T-cell (primary cell): ENCODE measurements around the gene ENPP5. TPM values are rescaled to one million over a fixed set of nuclear protein-coding genes. Genes with fewer than 3 reads are reported as not detected.

Experiments
- ATAC-seq, 4 experiments: fragments of 200-7000 bp in 3 of 4; fragments of 150-1000 bp in 1 of 4; cut with Tn5 transposase; replicated peaks in 1 of 4; 1 replicate in 3 of 4; 2 replicates in 1 of 4; pipeline ENCODE4 v1.10.0; 2021; ENCODE audit warnings: moderate library complexity in 3 of 4, mild to moderate bottlenecking in 2 of 4, moderate number of reproducible peaks in 1 of 4
- CTCF ChIA-PET, 2 donors: fragments of 300-600 bp; sonication (Branson Sonifier 250); formaldehyde crosslinking; loops; one replicate each; lab custom pipeline; 2022; ENCODE audit warnings: antibody characterized with exemption in 2 of 2; lab: Charles Lee
- POLR2A ChIA-PET, 2 donors: fragments of 300-600 bp; sonication (Branson Sonifier 250); formaldehyde crosslinking; loops; one replicate each; lab custom pipeline; 2022; ENCODE audit warnings: antibody characterized with exemption in 2 of 2; lab: Charles Lee
- DNase-seq, 35 experiments: peaks; one replicate each; pipeline versions ENCODE4 v3.0.0 to v3.0.0-alpha.2; 2013 to 2023
- H3K27ac ChIP-seq: one replicate; pipeline ENCODE4 v1.5.1; 2013; ENCODE audit warnings: low read length
- H3K27me3 ChIP-seq, 2 experiments: replicated peaks in 1 of 2; 1 replicate in 1 of 2; 2 replicates in 1 of 2; pipeline versions ENCODE4 v1.6.1 to v1.7.0; 2013; ENCODE audit warnings: low read length in 1 of 2, mixed read lengths in 1 of 2; ENCODE audit not compliant: control insufficient read depth in 2 of 2, insufficient read depth in 2 of 2; ENCODE audit errors: extremely low read depth in 1 of 2
- H3K36me3 ChIP-seq, 2 donors: 1 replicate in 1 of 2; 2 replicates in 1 of 2; pipeline versions ENCODE4 v1.6.1 to v1.7.0; 2013; ENCODE audit warnings: low read length in 1 of 2; ENCODE audit not compliant: control insufficient read depth in 2 of 2, insufficient read depth in 1 of 2; ENCODE audit errors: extremely low read depth in 1 of 2
- H3K4me1 ChIP-seq, 2 experiments: 1 replicate in 1 of 2; 2 replicates in 1 of 2; pipeline versions ENCODE4 v1.6.1 to v1.7.0; 2013; ENCODE audit warnings: low read length in 2 of 2, mixed read lengths in 1 of 2; ENCODE audit not compliant: insufficient read depth in 2 of 2, control insufficient read depth in 1 of 2; ENCODE audit errors: extremely low read depth in 1 of 2
- H3K4me3 ChIP-seq, 2 donors: 1 replicate in 1 of 2; 2 replicates in 1 of 2; pipeline versions ENCODE4 v1.5.1 to v1.7.0; 2013; ENCODE audit warnings: mild to moderate bottlenecking in 2 of 2, low read length in 1 of 2, moderate library complexity in 1 of 2; ENCODE audit not compliant: control insufficient read depth in 1 of 2; ENCODE audit errors: extremely low read depth in 1 of 2
- H3K9me3 ChIP-seq: 2 replicates; pipeline ENCODE4 v1.7.0; 2013
- H3K27ac Mint-ChIP-seq, 2 donors: one replicate each; pipeline ENCODE4 v1.8.0; 2020 to 2021; ENCODE audit warnings: mild to moderate bottlenecking in 2 of 2, mixed read lengths in 2 of 2
- H3K27me3 Mint-ChIP-seq, 2 donors: one replicate each; pipeline ENCODE4 v1.8.0; 2021 to 2022; ENCODE audit warnings: mixed read lengths in 2 of 2
- H3K36me3 Mint-ChIP-seq: one replicate; pipeline ENCODE4 v1.8.0; 2021; ENCODE audit warnings: mixed read lengths
- H3K4me1 Mint-ChIP-seq, 3 donors: one replicate each; pipeline ENCODE4 v1.8.0; 2020 to 2022; ENCODE audit warnings: mixed read lengths in 3 of 3, mild to moderate bottlenecking in 1 of 3
- H3K4me3 Mint-ChIP-seq, 3 donors: one replicate each; pipeline ENCODE4 v1.8.0; 2020 to 2022; ENCODE audit warnings: mild to moderate bottlenecking in 3 of 3, mixed read lengths in 3 of 3, moderate library complexity in 3 of 3
- H3K9me3 Mint-ChIP-seq, 3 donors: one replicate each; pipeline ENCODE4 v1.8.0; 2020 to 2022; ENCODE audit warnings: mixed read lengths in 3 of 3
- WGBS: methylation state at CpG from one replicate; pipeline ENCODE4 v1.1.5; 2013; ENCODE audit warnings: missing lambda C conversion rate; ENCODE audit not compliant: insufficient coverage; 5-methylcytosine and 5-hydroxymethylcytosine counted together
- total RNA-seq, 35 experiments: library from RNA in 6 of 35; stranded (reverse) in 6 of 35; fragments of 120-200 nt in 1 of 35; gene quantifications; one replicate each; pipeline versions ENCODE4 v1.2.1 to v1.2.4 and lab custom pipeline; 2013 to 2026

ENPP5 gene
- total RNA-seq, 5 donors from 2014 or later (not counting 1 experiment from before 2014, with no cell fraction given), result 0.38 to 1.7 (median 0.70) TPM

DNA sequence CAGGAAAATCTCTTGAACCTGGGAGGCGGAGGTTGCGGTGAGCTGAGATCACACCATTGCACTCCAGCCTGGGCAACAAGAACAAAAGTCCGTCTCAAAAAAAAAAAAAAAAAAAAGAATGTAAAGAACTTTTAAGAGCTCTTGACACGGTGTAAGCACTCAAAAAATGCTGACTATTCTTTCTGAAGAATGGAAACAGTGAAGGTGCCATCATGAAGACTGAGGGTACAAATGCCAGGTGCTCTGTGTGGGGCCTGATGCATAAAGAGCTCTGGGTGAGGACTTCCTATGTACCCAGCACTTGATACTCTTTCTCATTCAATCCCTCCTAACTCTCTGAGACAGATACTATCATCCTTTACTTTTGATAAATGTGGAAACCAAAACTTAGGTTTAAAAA, 45.0 kb upstream of the ENPP5 start:
- Mint-ChIP-seq H3K27me3 (peaks cover 0 to 10% of the 10 kb centered on the region in 2 donors), H3K4me3 (no peak overlapping the region), H3K9me3 (no peaks in the 10 kb centered on the region), H3K27ac (no peak overlapping the region), H3K36me3 (no peaks in the 10 kb centered on the region), H3K4me1 (no peaks in the 10 kb centered on the region)
- ChIA-PET POLR2A (interaction anchor here in 1 of 2 donors (0.6 kb wide), 1 partner anchor 24 kb away, joined by 9 read pairs; no protein-coding TSS in a partner anchor), CTCF (interaction anchor here (0.7 to 1.3 kb wide), 2 partner anchors 126 to 175 kb away, joined by 4 to 5 read pairs; no protein-coding TSS in a partner anchor)
- DNase-seq (no peak), ATAC-seq (no peak)
- Histone ChIP-seq H3K9me3 (no peaks in the 10 kb centered on the region), H3K36me3 (no peaks in the 10 kb centered on the region), H3K4me1 (no peaks in the 10 kb centered on the region), H3K27ac (no peak overlapping the region), H3K27me3 (peaks cover 0 to 2% of the 10 kb centered on the region in 2 experiments), H3K4me3 (no peak overlapping the region)
- WGBS, result 100% methylated on average over 2 of the region's 4 CpGs

DNA sequence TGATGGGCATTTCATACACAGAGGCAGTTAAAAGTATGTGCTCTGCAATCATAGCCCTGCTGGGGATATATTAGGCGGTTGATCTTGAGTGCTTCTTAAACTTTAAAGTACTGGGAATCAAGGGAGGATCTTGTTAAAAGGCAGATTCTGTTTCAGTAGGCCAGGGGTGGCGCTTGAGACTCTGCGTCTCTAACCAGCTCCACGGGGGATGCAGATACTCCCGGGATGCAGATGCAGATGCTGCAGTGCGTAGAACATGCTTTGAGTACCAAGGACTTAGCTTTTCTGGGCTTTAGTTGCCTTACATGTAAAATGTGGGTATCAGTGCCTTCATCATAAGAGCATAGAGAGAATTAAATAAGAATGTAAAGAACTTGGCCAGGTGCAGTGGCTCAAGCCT, 44.4 kb upstream of the ENPP5 start:
- H3K27ac Mint-ChIP-seq, result no peak overlapping the region

GRCh38 chr6:46211917-46212316, 41.1 kb upstream of the ENPP5 start:
- CTCF ChIA-PET, result no interaction called here

More for the DNA sequence above, 44.4 kb upstream of the ENPP5 start:
- no peaks in the 10 kb centered on the region for H3K4me1 Mint-ChIP-seq
- H3K4me1 ChIP-seq, result no peaks in the 10 kb centered on the region
- ATAC-seq (no peak), DNase-seq (no peak)
- H3K4me3 Mint-ChIP-seq, result no peak overlapping the region
- ChIA-PET CTCF (interaction anchor here in 1 of 2 donors (1.3 kb wide), 1 partner anchor 125 kb away, joined by 5 read pairs; no protein-coding TSS in a partner anchor), POLR2A (interaction anchor here in 1 of 2 donors (0.6 kb wide), 1 partner anchor 24 kb away, joined by 9 read pairs; no protein-coding TSS in a partner anchor)
- no peaks in the 10 kb centered on the region for H3K9me3 ChIP-seq
- peaks cover 0 to 2% of the 10 kb centered on the region in 2 experiments for H3K27me3 ChIP-seq
- 87% methylated on average over 4 of the region's 6 CpGs for WGBS
- no peaks in the 10 kb centered on the region for H3K36me3 ChIP-seq
- H3K36me3 Mint-ChIP-seq, result no peaks in the 10 kb centered on the region
- no peaks in the 10 kb centered on the region for H3K9me3 Mint-ChIP-seq
- peaks cover 0 to 10% of the 10 kb centered on the region in 2 donors for H3K27me3 Mint-ChIP-seq
- H3K27ac ChIP-seq, result no peak overlapping the region
- no peak overlapping the region for H3K4me3 ChIP-seq

GRCh38 chr6:46210294-46210693, 39.5 kb upstream of the ENPP5 start:
- CTCF ChIA-PET, result no interaction called here
- no peak overlapping the region for H3K27ac ChIP-seq
- DNase-seq, result no peak
- WGBS, result 90% methylated on average over 3 of the region's 5 CpGs
- peaks cover 0 to 5% of the 10 kb centered on the region in 2 experiments for H3K27me3 ChIP-seq
- no peaks in the 10 kb centered on the region for H3K9me3 Mint-ChIP-seq
- H3K4me3 Mint-ChIP-seq, result no peak overlapping the region
- no peaks in the 10 kb centered on the region for H3K36me3 Mint-ChIP-seq
- H3K4me1 ChIP-seq, result no peaks in the 10 kb centered on the region
- no peaks in the 10 kb centered on the region for H3K4me1 Mint-ChIP-seq
- H3K27me3 Mint-ChIP-seq, result peaks cover 5 to 10% of the 10 kb centered on the region in 2 donors
- no peak for ATAC-seq
- no peaks in the 10 kb centered on the region for H3K9me3 ChIP-seq
- POLR2A ChIA-PET, result no interaction called here
- H3K4me3 ChIP-seq, result no peak overlapping the region
- H3K27ac Mint-ChIP-seq, result no peak overlapping the region
- H3K36me3 ChIP-seq, result no peaks in the 10 kb centered on the region

More at GRCh38 chr6:46211917-46212316, 41.1 kb upstream of the ENPP5 start:
- H3K9me3 ChIP-seq, result no peaks in the 10 kb centered on the region
- ATAC-seq (no peak), DNase-seq (no peak)
- Mint-ChIP-seq H3K36me3 (no peaks in the 10 kb centered on the region), H3K27me3 (peaks cover 0 to 10% of the 10 kb centered on the region in 2 donors), H3K27ac (no peak overlapping the region), H3K4me1 (no peaks in the 10 kb centered on the region), H3K9me3 (no peaks in the 10 kb centered on the region), H3K4me3 (no peak overlapping the region)
- peaks cover 0 to 1% of the 10 kb centered on the region in 2 experiments for H3K27me3 ChIP-seq
- H3K36me3 ChIP-seq, result no peaks in the 10 kb centered on the region
- no peaks in the 10 kb centered on the region for H3K4me1 ChIP-seq
- POLR2A ChIA-PET, result no interaction called here
- no CpG with 5 or more reads among the region's 1 CpG for WGBS
- no peak overlapping the region for H3K4me3 ChIP-seq
- H3K27ac ChIP-seq, result no peak overlapping the region

- no peak for DNase-seq
- POLR2A ChIA-PET, result no interaction called here
- CTCF ChIA-PET, result interaction anchor here in 1 of 2 donors (0.5 kb wide), 1 partner anchor 448 kb away, joined by 4 read pairs; no protein-coding TSS in a partner anchor
Measured at GRCh38 chr6:46208303-46208702, 37.5 kb upstream of the ENPP5 start.

GRCh38 chr6:46207174-46207573, 36.4 kb upstream of the ENPP5 start:
- no peaks in the 10 kb centered on the region for H3K36me3 Mint-ChIP-seq
- DNase-seq (no peak), ATAC-seq (no peak)
- 75% methylated on average over 1 of the region's 3 CpGs for WGBS
- peaks cover 0 to 7% of the 10 kb centered on the region in 2 donors for H3K27me3 Mint-ChIP-seq
- H3K27me3 ChIP-seq, result peaks cover 0 to 9% of the 10 kb centered on the region in 2 experiments
- no peaks in the 10 kb centered on the region for H3K9me3 ChIP-seq
- no peak overlapping the region for H3K27ac ChIP-seq
- H3K4me3 Mint-ChIP-seq, result no peak overlapping the region
- H3K36me3 ChIP-seq, result no peaks in the 10 kb centered on the region
- no peak overlapping the region for H3K4me3 ChIP-seq
- ChIA-PET CTCF (interaction anchor here in 1 of 2 donors (1.0 kb wide), 1 partner anchor 117 kb away, joined by 6 read pairs; no protein-coding TSS in a partner anchor), POLR2A (no interaction called here)
- H3K9me3 Mint-ChIP-seq, result peaks cover 0 to 3% (median 2%) of the 10 kb centered on the region in 3 donors
- H3K4me1 Mint-ChIP-seq, result no peaks in the 10 kb centered on the region
- H3K27ac Mint-ChIP-seq, result no peak overlapping the region
- no peaks in the 10 kb centered on the region for H3K4me1 ChIP-seq

More at GRCh38 chr6:46208303-46208702, 37.5 kb upstream of the ENPP5 start:
- ATAC-seq, result no peak
- no peaks in the 10 kb centered on the region for H3K36me3 ChIP-seq
- H3K4me3 ChIP-seq, result no peak overlapping the region
- no peaks in the 10 kb centered on the region for H3K9me3 ChIP-seq
- H3K4me1 ChIP-seq, result no peaks in the 10 kb centered on the region
- H3K27ac ChIP-seq, result no peak overlapping the region
- Mint-ChIP-seq H3K4me1 (no peaks in the 10 kb centered on the region), H3K27me3 (peaks cover under 1 to 5% of the 10 kb centered on the region in 2 donors), H3K27ac (no peak overlapping the region), H3K36me3 (no peaks in the 10 kb centered on the region), H3K4me3 (no peak overlapping the region), H3K9me3 (no peaks in the 10 kb centered on the region)
- peaks cover 0 to 9% of the 10 kb centered on the region in 2 experiments for H3K27me3 ChIP-seq
